ENCODE measurements around the gene FBXW10B. TPM values are rescaled to one million over a fixed set of nuclear protein-coding genes. Genes with fewer than 3 reads are reported as not detected.
A peak's percentile ranks its signal among the peaks of the same experiment; 100 is the strongest.
"Not testable (repeated sequence)": the region's sequence is repeated elsewhere in the genome, so short reads cannot be mapped to it uniquely, and the experiment has no call there.

FBXW10B gene
- total and polyA plus RNA-seq, 7 donors: 0.55 to 1.0 TPM; not detected in 5

DNA sequence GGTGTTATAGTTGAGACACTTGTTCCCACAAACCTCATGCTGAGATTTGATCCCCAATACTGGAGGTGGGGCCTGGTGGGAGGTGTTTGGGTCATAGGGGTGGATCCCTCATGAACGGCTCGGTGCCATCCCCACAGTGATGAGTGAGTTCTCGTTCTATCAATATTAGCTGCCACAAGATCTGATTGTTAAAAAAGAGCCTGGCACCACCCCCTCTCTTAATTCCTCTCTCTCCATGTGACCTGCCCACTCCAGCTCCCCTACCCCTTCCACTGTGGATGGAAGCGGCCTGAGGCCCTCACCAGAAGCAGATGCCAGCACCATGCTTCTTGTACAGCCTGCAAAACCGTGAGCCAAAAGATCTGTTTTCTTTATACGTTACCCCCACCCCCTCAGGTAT is 33.5 kb upstream of the FBXW10B start:
- 90 to 93% methylated on average over 6 of the region's 6 CpGs for WGBS, 2 donors

DNA sequence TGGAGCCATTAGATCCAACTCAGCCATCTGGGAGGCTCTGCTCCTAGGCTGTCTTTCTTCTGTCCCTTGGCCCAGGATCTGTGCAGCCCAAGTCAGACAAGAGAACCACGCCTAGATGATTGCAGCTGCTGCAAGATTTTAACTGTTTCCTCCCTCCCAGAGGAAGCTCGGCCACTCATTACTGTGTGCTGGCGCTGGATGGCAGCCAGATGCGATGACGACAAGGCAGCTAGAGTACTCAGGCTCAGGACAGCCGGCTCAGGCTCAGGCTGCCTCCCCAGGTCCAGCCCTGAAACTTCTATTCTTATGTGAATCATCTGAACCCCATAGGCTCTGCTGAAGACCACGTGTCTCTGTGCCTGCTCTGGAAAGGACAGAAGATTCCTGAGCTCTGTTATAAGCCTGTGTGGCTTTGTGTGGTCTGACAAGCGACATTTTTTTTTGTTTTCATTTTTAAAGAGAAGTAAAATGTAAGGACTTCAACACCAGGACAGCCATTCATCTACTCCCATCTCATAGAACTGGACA is 32.1 kb upstream of the FBXW10B start:
- WGBS, 2 donors: 2 to 7% methylated on average over 8 of the region's 8 CpGs
- DNase-seq: peak; percentile 97
- Histone ChIP-seq H3K4me3 (peak overlapping the region; percentile 32 to 59 (median 50)), H3K9me3 (no peaks in the 10 kb centered on the region), H3K27ac (peak overlapping the region; percentile 70 to 86 (median 78)), H3K36me3 (no peaks in the 10 kb centered on the region), H3K4me1 (peaks cover 0 to 34% (median 21%) of the 10 kb centered on the region in 4 donors), H3K27me3 (no peaks in the 10 kb centered on the region)
- TF ChIP-seq POLR2AphosphoS5 (IDR thresholded peaks at IDR 0.05) (peak; percentile 35 to 89 (median 66)), EP300 (IDR thresholded peaks at IDR 0.05) (no peak), CTCF (IDR thresholded peaks at IDR 0.05) (no peak), POLR2A (IDR thresholded peaks at IDR 0.05) (peak in 1 of 2 donors; percentile 27)
- intact Hi-C loops (cut with DNase I): no loop called here

More for the DNA sequence above, 33.5 kb upstream of the FBXW10B start:
- DNase-seq: no peak
- no peaks in the 10 kb centered on the region for H3K36me3 ChIP-seq
- TF ChIP-seq CTCF (IDR thresholded peaks at IDR 0.05): no peak
- no peak for TF ChIP-seq POLR2AphosphoS5 (IDR thresholded peaks at IDR 0.05)
- no peak for TF ChIP-seq POLR2A (IDR thresholded peaks at IDR 0.05)
- no peak for TF ChIP-seq EP300 (IDR thresholded peaks at IDR 0.05)
- H3K4me1 ChIP-seq: peaks cover 0 to 34% (median 21%) of the 10 kb centered on the region in 4 donors
- H3K4me3 ChIP-seq: no peak overlapping the region
- H3K27ac ChIP-seq: no peak overlapping the region
- no peaks in the 10 kb centered on the region for H3K9me3 ChIP-seq
- intact Hi-C loops (cut with DNase I): no loop called here
- no peaks in the 10 kb centered on the region for H3K27me3 ChIP-seq

DNA sequence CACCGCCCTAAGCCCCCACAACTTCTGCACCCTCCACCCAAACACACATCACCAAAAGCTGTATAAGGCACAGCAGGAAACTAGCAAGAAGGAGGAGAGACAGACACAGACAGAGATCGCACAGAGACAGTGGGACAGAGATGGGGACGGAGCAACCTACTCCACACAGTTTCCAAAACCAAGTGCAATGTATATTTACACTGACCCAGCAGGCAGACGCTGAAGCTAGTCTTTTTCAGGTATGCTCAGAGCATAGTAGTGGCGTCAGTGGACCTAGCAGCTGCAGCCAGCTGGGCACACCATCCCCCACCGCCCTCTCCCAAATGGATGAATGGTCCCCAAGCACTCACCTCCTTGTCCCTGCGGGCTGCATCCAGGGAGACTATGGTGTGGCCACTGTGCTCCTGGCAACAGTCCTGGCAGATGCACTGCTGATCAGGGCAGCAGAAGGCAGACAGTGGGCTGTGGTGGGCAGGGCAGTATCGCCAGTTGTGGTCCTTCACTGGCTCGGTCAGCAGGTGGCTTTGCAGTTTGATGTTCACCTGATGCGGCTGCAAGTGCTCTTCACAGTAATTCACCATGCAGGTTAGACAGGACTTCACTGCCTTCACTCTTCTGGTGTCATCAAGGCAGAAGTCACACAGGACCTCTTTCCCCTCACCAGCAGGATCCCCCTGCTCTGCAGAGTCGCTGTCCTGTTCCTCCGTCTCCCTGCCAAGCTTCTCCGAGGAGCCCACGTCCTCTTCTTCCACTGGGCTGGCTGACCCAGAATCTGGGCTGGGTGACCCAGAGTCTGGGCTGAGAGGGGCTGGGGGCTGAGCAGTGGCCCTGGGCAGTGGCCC is 31.5 kb upstream of the FBXW10B start:
- DNase-seq: peak; percentile 69
- Histone ChIP-seq H3K36me3 (no peaks in the 10 kb centered on the region), H3K27ac (peak overlapping the region; percentile 70 to 86 (median 78)), H3K9me3 (no peaks in the 10 kb centered on the region), H3K27me3 (no peaks in the 10 kb centered on the region), H3K4me3 (peak overlapping the region; percentile 32 to 59 (median 50)), H3K4me1 (peaks cover 0 to 34% (median 22%) of the 10 kb centered on the region in 4 donors)
- TF ChIP-seq POLR2A (IDR thresholded peaks at IDR 0.05) (no peak), EP300 (IDR thresholded peaks at IDR 0.05) (no peak), POLR2AphosphoS5 (IDR thresholded peaks at IDR 0.05) (no peak), CTCF (IDR thresholded peaks at IDR 0.05) (no peak)
- intact Hi-C loops (cut with DNase I): no loop called here
- 8 to 50% methylated on average over 14 of the region's 14 CpGs for WGBS, 2 donors

GRCh38 chr17:15649861-15650421 is 30.4 kb upstream of the FBXW10B start:
- WGBS, 2 donors: 5 to 32% methylated on average over 6 of the region's 6 CpGs
- intact Hi-C loops (cut with DNase I): no loop called here
- Histone ChIP-seq H3K9me3 (no peaks in the 10 kb centered on the region), H3K36me3 (no peaks in the 10 kb centered on the region), H3K4me3 (peak overlapping the region in 3 of 4 donors; percentile 48 to 59 (median 51)), H3K27me3 (no peaks in the 10 kb centered on the region), H3K27ac (peak overlapping the region; percentile 34 to 86 (median 76)), H3K4me1 (peaks cover 0 to 43% (median 30%) of the 10 kb centered on the region in 4 donors)
- peak; percentile 80 for DNase-seq
- TF ChIP-seq POLR2AphosphoS5 (IDR thresholded peaks at IDR 0.05) (peak; percentile 17 to 65 (median 29)), EP300 (IDR thresholded peaks at IDR 0.05) (no peak)

DNA sequence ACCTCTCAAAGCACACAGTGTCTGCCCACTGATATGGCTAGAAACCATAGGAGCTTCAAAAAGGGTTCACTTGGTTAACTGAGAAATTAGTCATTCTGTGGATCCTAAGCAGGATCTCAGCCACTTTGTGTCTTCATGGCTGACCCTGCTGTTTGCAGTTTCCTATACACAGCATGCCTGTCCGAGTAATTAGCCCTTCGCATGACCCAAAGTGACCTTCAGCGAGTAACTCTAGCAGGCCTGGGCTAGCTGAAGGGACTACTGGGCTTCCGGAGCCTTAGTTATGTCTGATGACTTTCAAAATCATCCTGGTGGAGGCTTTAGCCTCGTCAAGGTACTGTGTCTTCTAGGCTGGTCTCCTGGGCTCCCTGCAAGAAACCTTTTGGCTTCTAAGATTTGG is 28.9 kb upstream of the FBXW10B start:
- H3K4me1 ChIP-seq: peaks cover 0 to 43% (median 30%) of the 10 kb centered on the region in 4 donors
- no peak for DNase-seq
- no peak overlapping the region for H3K4me3 ChIP-seq
- 81 to 88% methylated on average over 5 of the region's 5 CpGs for WGBS, 2 donors
- H3K9me3 ChIP-seq: no peaks in the 10 kb centered on the region
- H3K36me3 ChIP-seq: no peaks in the 10 kb centered on the region
- TF ChIP-seq CTCF (IDR thresholded peaks at IDR 0.05) (no peak), EP300 (IDR thresholded peaks at IDR 0.05) (no peak), POLR2A (IDR thresholded peaks at IDR 0.05) (no peak), POLR2AphosphoS5 (IDR thresholded peaks at IDR 0.05) (no peak)
- intact Hi-C loops (cut with DNase I): no loop called here
- peak overlapping the region in 2 of 4 donors; percentile 83 to 86 for H3K27ac ChIP-seq
- H3K27me3 ChIP-seq: no peaks in the 10 kb centered on the region

- peaks cover 0 to 34% (median 24%) of the 10 kb centered on the region in 4 donors for H3K4me1 ChIP-seq
- H3K27me3 ChIP-seq; intact Hi-C loops (cut with DNase I); H3K4me3 ChIP-seq; H3K36me3 ChIP-seq; H3K9me3 ChIP-seq; DNase-seq: not testable (repeated sequence)
- H3K27ac ChIP-seq: peak overlapping the region; percentile 59 to 81 (median 71)
- 13 to 63% methylated on average over 5 of the region's 5 CpGs for WGBS, 2 donors
These were observed 26.4 kb upstream of the FBXW10B start for GRCh38 chr17:15645942-15646312.

- H3K4me3 ChIP-seq; H3K36me3 ChIP-seq; H3K9me3 ChIP-seq; DNase-seq; H3K27me3 ChIP-seq; intact Hi-C loops (cut with DNase I): not testable (repeated sequence)
- Histone ChIP-seq H3K4me1 (peaks cover 0 to 28% (median 18%) of the 10 kb centered on the region in 4 donors), H3K27ac (peak overlapping the region; percentile 59 to 81 (median 71))
- WGBS, 2 donors: 60 to 72% methylated on average over 10 of the region's 10 CpGs
These were observed 25.8 kb upstream of the FBXW10B start for GRCh38 chr17:15645099-15645941.

Measured in sigmoid colon (tissue), 7 donors.